Testis (tissue), 3 donors: ENCODE measurements around the gene SH3RF3. TPM values are rescaled to one million over a fixed set of nuclear protein-coding genes. Genes with fewer than 3 reads are reported as not detected.

Experiments
- DNase-seq: peaks from one replicate; pipeline ENCODE4 v3.0.0-alpha.2; 2019
- H3K27ac ChIP-seq, 2 donors: fragments of 200-600 bp; sonication (generic); one replicate each; pipeline ENCODE4 v1.5.1; 2019
- H3K27me3 ChIP-seq: fragments of 200-600 bp; sonication (generic); one replicate; pipeline ENCODE4 v1.5.1; 2019
- H3K36me3 ChIP-seq: fragments of 200-600 bp; sonication (generic); one replicate; pipeline ENCODE4 v1.5.1; 2017; ENCODE audit warnings: low read depth; ENCODE audit errors: missing control alignments
- H3K4me1 ChIP-seq: fragments of 200-600 bp; sonication (generic); one replicate; pipeline ENCODE4 v1.5.1; 2019
- H3K4me3 ChIP-seq, 2 donors: fragments of 200-600 bp; sonication (generic); one replicate each; pipeline ENCODE4 v1.5.1; 2017 to 2019
- H3K9me3 ChIP-seq: fragments of 200-600 bp; sonication (generic); one replicate; pipeline ENCODE4 v1.5.1; 2017
- CTCF ChIP-seq, 3 experiments: fragments of 450-650 bp in 2 of 3; fragments of 200-600 bp in 1 of 3; sonication (generic) in 1 of 3; IDR thresholded peaks; one replicate each; pipeline ENCODE4 v1.5.1; 2016 to 2019; ENCODE audit warnings: antibody characterized with exemption in 3 of 3, mild to moderate bottlenecking in 2 of 3, moderate library complexity in 1 of 3
- POLR2A ChIP-seq: fragments of 450-650 bp; IDR thresholded peaks from one replicate; pipeline ENCODE4 v1.6.1; 2017; ENCODE audit warnings: antibody characterized with exemption, mild to moderate bottlenecking, moderate library complexity
- WGBS, 2 donors: methylation state at CpG; one replicate each; pipeline ENCODE4 v1.1.5; 2018; 5-methylcytosine and 5-hydroxymethylcytosine counted together
- intact Hi-C: fragments of 100-400 bp; cut with DNase I; formaldehyde crosslinking; loops from one replicate; pipeline ENCODE4 v1.15.1; 2023; ENCODE audit warnings: low total_unique reads
- polyA plus RNA-seq: library from polyadenylated mRNA; stranded (reverse); fragments of 350-450 nt; fragmentation: Illumina TruSeq; extraction: RNeasy Lipid Tissue Mini Kit (QIAGEN cat#74804); gene quantifications from one replicate; pipeline ENCODE4 v1.2.3, GENCODE V29; 2014; ENCODE audit warnings: low read depth, low replicate concordance; ENCODE audit not compliant: insufficient read depth
- total RNA-seq, 2 donors: library from RNA; depleted of rRNA; stranded (reverse); fragments of >200 nt; gene quantifications; one replicate each; pipeline ENCODE4 v1.2.3, GENCODE V29; 2016

The SH3RF3 gene
- total and polyA plus RNA-seq, 3 donors from 2014 or later, result 9.3 to 20.1 (median 16.5) TPM

GRCh38 chr2:109282360-109282759 lies 153.4 kb downstream of the SH3RF3 start:
- intact Hi-C loops, result no loop called here
- H3K27ac ChIP-seq, result no peak overlapping the region
- no peak overlapping the region for H3K4me3 ChIP-seq
- H3K27me3 ChIP-seq, result no peaks in the 10 kb centered on the region
- no peaks in the 10 kb centered on the region for H3K36me3 ChIP-seq
- DNase-seq, result no peak
- 96 to 97% methylated on average over 5 to 12 of the region's 12 CpGs for WGBS, 2 donors
- no peaks in the 10 kb centered on the region for H3K4me1 ChIP-seq
- no peaks in the 10 kb centered on the region for H3K9me3 ChIP-seq
- no peak for TF ChIP-seq CTCF (IDR thresholded peaks at IDR 0.05)
- no peak for TF ChIP-seq POLR2A

GRCh38 chr2:109282865-109283264 lies 153.9 kb downstream of the SH3RF3 start:
- Histone ChIP-seq H3K27me3 (no peaks in the 10 kb centered on the region), H3K9me3 (no peaks in the 10 kb centered on the region), H3K4me3 (no peak overlapping the region), H3K4me1 (no peaks in the 10 kb centered on the region), H3K27ac (no peak overlapping the region), H3K36me3 (no peaks in the 10 kb centered on the region)
- no peak for DNase-seq
- intact Hi-C loops, result no loop called here
- WGBS, 2 donors, result 92 to 96% methylated on average over 4 of the region's 4 CpGs
- TF ChIP-seq POLR2A, result no peak
- TF ChIP-seq CTCF (IDR thresholded peaks at IDR 0.05), result no peak

- 60 to 63% methylated on average over 7 of the region's 7 CpGs for WGBS, 2 donors
- H3K27ac ChIP-seq, result no peak overlapping the region
These were observed 155.8 kb downstream of the SH3RF3 start for GRCh38 chr2:109284826-109285225.

DNA sequence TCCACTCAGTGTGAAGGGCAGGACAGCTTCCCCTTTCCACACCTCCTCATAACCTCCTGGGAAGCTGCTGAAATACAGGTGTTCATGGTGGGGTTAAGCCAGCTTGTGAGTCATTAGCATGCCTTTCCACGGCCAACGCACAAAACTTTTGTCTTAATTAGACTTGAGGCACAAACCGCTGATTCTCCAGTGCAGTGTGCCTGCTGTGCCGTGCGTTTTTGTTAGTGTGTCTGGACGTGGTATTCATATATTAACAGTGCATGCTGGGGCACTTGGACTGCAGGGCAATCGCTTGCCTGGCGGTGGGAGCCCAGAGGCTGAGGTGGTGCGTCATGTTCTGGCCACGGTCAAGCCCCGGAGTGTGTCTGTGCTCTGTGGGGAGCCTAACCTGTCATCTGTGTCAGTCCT lies 156.2 kb downstream of the SH3RF3 start:
- Histone ChIP-seq H3K4me1 (no peaks in the 10 kb centered on the region), H3K27me3 (no peaks in the 10 kb centered on the region), H3K9me3 (no peaks in the 10 kb centered on the region), H3K36me3 (no peaks in the 10 kb centered on the region), H3K27ac (no peak overlapping the region), H3K4me3 (no peak overlapping the region)
- TF ChIP-seq CTCF (IDR thresholded peaks at IDR 0.05), result no peak
- no peak for TF ChIP-seq POLR2A
- intact Hi-C loops, result no loop called here
- DNase-seq, result no peak
- WGBS, 2 donors, result 77 to 84% methylated on average over 9 to 11 of the region's 11 CpGs

More at GRCh38 chr2:109284826-109285225, 155.8 kb downstream of the SH3RF3 start:
- no peak for DNase-seq
- intact Hi-C loops, result no loop called here
- Histone ChIP-seq H3K36me3 (no peaks in the 10 kb centered on the region), H3K9me3 (no peaks in the 10 kb centered on the region), H3K4me1 (no peaks in the 10 kb centered on the region), H3K27me3 (no peaks in the 10 kb centered on the region), H3K4me3 (no peak overlapping the region)
- TF ChIP-seq POLR2A (no peak), CTCF (IDR thresholded peaks at IDR 0.05) (no peak)

DNA sequence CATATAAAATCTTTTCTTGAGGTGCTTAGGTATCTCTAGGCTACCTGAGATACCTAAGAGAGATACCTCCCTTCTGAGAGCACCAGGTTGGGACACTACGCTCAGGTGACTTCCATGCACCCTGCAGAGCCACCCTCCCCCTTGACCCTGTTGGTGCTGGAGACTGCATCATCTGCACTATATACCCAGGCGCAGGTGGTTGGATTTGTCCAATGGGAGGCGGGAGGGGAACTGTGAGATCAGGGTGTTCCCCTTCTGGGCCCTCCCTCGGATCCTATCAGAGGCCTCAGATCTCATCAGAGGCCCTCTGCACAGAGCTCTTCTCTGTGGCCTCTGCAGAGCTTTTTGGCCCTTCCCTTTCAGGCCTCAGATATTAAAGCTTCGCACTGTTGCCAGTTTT lies 158.4 kb downstream of the SH3RF3 start:
- 93% methylated on average over 5 of the region's 5 CpGs for WGBS, 2 donors
- H3K36me3 ChIP-seq, result no peaks in the 10 kb centered on the region
- no peaks in the 10 kb centered on the region for H3K9me3 ChIP-seq
- no peak overlapping the region for H3K27ac ChIP-seq
- TF ChIP-seq POLR2A, result no peak
- no peak for TF ChIP-seq CTCF (IDR thresholded peaks at IDR 0.05)
- intact Hi-C loops, result no loop called here
- H3K27me3 ChIP-seq, result no peaks in the 10 kb centered on the region
- H3K4me1 ChIP-seq, result no peaks in the 10 kb centered on the region
- H3K4me3 ChIP-seq, result no peak overlapping the region
- DNase-seq, result no peak
